BLaER1 treated with 17β-estradiol and CSF1 and Interleukin-3, amounts not matched to agents 10 nM and 100 nM (cell line): ENCODE results near the gene ZFYVE9.

Experiments used
- H3K27ac ChIP-seq, 11 experiments: shearing (Covaris generic); formaldehyde crosslinking; 2 replicates each; pipeline ENCODE4 v1.8.1; 2022
- H3K27me3 ChIP-seq, 11 experiments: shearing (Covaris generic); formaldehyde crosslinking; 2 replicates each; pipeline ENCODE4 v1.8.1; 2022
- H3K36me3 ChIP-seq, 11 experiments: shearing (Covaris generic); formaldehyde crosslinking; 2 replicates each; pipeline ENCODE4 v1.8.1; 2022
- H3K4me1 ChIP-seq, 10 experiments: shearing (Covaris generic); formaldehyde crosslinking; 2 replicates each; pipeline ENCODE4 v1.8.1; 2022
- H3K4me2 ChIP-seq, 11 experiments: shearing (Covaris generic); formaldehyde crosslinking; 2 replicates each; pipeline ENCODE4 v1.8.1; 2022
- H3K4me3 ChIP-seq, 10 experiments: shearing (Covaris generic); formaldehyde crosslinking; 2 replicates each; pipeline ENCODE4 v1.8.1; 2022
- H3K9ac ChIP-seq, 11 experiments: shearing (Covaris generic); formaldehyde crosslinking; 2 replicates each; pipeline ENCODE4 v1.8.1; 2022
- H3K9me3 ChIP-seq, 11 experiments: shearing (Covaris generic); formaldehyde crosslinking; replicated peaks in 1 of 11; 2 replicates each; pipeline ENCODE4 v1.8.1; 2022
- H4K20me1 ChIP-seq, 11 experiments: shearing (Covaris generic); formaldehyde crosslinking; 2 replicates each; pipeline ENCODE4 v1.8.1; 2022
- Cebpa-rat ChIP-seq, 11 experiments: shearing (Covaris generic); IDR thresholded peaks; 2 replicates each; pipeline ENCODE4 v1.8.1; 2022

Gene ZFYVE9

GRCh38 chr1:52119301-52120079 is 22.4 kb upstream of the ZFYVE9 start:
- H3K9me3 ChIP-seq: no peaks in the 10 kb centered on the region
- H3K27ac ChIP-seq: no peak overlapping the region
- H3K4me2 ChIP-seq: no peak overlapping the region
- TF ChIP-seq Cebpa-rat (IDR thresholded peaks at IDR 0.05): no peak
- H3K9ac ChIP-seq: no peak overlapping the region
- no peak overlapping the region for H3K4me3 ChIP-seq
- no peaks in the 10 kb centered on the region for H3K27me3 ChIP-seq
- H3K4me1 ChIP-seq: peaks cover 0 to 8% (median 6%) of the 10 kb centered on the region in 10 experiments; a peak in 10 of 20 replicates
- no peaks in the 10 kb centered on the region for H3K36me3 ChIP-seq
- H4K20me1 ChIP-seq: no peaks in the 10 kb centered on the region

DNA sequence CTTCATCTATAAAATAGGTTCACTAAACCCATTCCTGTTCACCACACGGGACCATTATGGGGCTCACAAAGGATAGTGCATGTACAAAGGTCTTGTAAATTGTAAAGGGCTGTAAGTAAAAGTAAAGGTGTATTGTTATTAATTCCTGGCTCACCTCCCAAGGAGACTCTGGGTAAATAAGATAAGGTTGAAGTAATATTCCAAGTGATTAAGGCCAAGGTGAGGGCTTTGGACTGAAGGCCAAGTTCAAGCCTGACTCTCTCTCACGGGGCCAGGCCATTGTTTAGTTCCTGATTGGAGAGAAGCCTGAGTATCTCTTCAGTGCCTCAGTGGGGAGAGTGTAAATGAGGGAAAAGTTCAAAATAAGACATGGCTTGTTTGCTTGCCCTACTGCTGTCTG is 19.5 kb upstream of the ZFYVE9 start:
- Histone ChIP-seq H3K9ac (no peak overlapping the region), H3K9me3 (no peaks in the 10 kb centered on the region), H3K36me3 (no peaks in the 10 kb centered on the region), H3K4me3 (no peak overlapping the region), H3K4me2 (no peak overlapping the region), H3K27me3 (no peaks in the 10 kb centered on the region), H4K20me1 (no peaks in the 10 kb centered on the region), H3K27ac (no peak overlapping the region), H3K4me1 (peaks cover 0 to 15% (median 5%) of the 10 kb centered on the region in 10 experiments; a peak in 11 of 20 replicates)
- TF ChIP-seq Cebpa-rat (IDR thresholded peaks at IDR 0.05): no peak

DNA sequence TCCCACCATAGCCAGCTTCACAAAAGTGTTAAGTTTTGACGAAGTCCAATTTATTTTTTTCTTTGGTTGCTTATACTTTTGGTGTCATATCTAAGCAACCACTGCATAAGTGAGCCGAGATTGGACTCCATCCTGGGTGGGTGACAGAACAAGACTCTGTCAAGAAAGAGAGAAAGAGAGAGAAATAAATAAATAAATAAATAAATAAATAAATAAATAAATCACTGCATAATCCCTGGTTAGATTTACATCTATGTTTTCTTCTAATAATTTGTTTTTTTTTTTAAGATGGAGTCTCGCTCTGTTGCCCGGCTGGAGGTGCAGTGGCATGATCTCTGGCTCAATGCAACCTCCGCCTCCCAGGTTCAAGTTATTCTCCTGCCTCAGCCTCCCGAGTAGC is 18.3 kb upstream of the ZFYVE9 start:
- H3K4me1 ChIP-seq: peaks cover 0 to 8% (median 0%) of the 10 kb centered on the region in 10 experiments; a peak in 4 of 20 replicates
- no peak for TF ChIP-seq Cebpa-rat (IDR thresholded peaks at IDR 0.05)
- no peaks in the 10 kb centered on the region for H3K9me3 ChIP-seq
- no peak overlapping the region for H3K27ac ChIP-seq
- H3K27me3 ChIP-seq: no peaks in the 10 kb centered on the region
- H3K9ac ChIP-seq: no peak overlapping the region
- no peaks in the 10 kb centered on the region for H3K36me3 ChIP-seq
- no peak overlapping the region for H3K4me2 ChIP-seq
- H3K4me3 ChIP-seq: no peak overlapping the region
- H4K20me1 ChIP-seq: no peaks in the 10 kb centered on the region

DNA sequence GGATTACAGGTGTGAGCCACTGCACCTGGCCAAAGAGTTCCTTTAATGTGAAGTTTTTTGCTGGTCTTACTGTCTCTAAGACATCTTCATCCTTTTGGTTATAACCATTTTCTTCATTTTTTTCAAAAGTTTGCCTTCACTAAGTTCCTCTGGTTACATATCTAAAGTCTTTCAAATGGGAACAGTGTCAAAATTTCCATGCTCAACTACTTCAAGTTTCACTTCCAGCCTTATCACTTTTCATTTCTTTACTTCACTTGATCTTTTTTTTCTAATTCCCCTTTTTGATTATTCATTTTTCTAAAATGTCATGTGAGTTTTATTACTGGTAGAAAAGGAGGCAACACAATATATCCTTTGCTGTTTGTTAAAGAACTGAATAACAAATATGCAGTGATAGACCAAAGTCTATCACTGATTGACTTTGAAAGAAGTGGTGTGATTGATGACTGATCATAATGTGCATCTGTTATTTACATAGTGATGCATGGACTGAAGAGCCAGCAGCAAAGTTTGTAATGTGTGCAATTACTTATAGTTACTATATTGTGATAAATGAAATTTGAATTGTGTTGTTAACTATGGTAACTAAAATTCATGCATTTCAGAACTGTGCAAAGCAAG is 16.0 kb upstream of the ZFYVE9 start:
- Histone ChIP-seq H3K4me3 (no peak overlapping the region), H4K20me1 (no peaks in the 10 kb centered on the region), H3K9me3 (no peaks in the 10 kb centered on the region), H3K9ac (no peak overlapping the region), H3K27ac (no peak overlapping the region), H3K4me1 (peaks cover 0 to 8% (median 0%) of the 10 kb centered on the region in 10 experiments; a peak in 4 of 20 replicates), H3K27me3 (no peaks in the 10 kb centered on the region), H3K36me3 (no peaks in the 10 kb centered on the region), H3K4me2 (peak overlapping the region in 2 of 11 experiments; percentile 21 to 44; a peak in 2 of 22 replicates)
- TF ChIP-seq Cebpa-rat (IDR thresholded peaks at IDR 0.05): no peak

DNA sequence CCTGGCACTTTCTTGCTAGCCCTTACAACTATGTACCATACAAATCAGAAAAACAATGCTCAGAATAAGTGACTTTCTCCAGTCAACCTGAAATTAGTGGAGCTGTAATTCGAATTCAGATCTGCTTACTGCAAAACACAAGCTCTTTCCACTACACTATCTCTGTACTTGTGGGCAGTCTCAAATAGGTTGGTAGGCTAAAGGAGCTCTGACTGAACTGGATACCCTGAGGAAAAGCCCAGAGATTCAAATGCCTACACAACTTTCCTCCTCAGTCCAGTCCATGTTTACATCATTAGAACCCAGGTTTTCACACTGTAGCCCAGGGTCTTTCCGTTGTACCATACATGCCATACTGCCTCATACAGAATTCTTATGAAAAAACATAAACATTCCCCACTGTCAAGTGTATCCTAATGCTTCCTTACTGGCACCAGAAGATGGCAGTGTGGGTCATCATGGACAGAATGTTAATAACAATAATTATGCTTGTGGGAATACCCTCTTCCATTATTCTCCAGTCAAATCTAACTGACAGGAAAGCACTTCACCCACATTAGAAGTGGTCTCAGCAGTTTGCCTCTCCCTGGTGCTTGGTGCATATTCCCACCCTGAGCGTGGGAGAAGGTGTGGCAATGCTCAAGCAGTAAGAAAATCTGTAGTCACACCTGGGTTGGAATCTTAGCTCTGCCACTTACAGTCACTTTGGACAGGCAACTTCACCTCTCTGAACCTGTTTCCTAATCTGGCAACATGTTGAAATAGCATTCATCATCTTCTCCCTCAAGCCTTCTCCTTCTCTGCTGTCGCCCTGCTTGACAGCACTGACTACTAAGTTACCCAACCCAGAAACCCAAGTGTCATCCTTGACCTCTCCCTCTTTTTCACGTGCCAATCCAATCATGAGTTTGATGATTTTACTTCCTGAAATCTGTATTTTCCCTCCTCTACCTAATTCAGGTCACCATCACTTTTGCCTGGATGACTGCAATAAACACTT is 14.4 kb upstream of the ZFYVE9 start:
- Histone ChIP-seq H3K36me3 (no peaks in the 10 kb centered on the region), H3K9ac (no peak overlapping the region), H3K4me2 (no peak overlapping the region), H3K27ac (no peak overlapping the region), H3K4me1 (peaks cover 0 to 8% (median 0%) of the 10 kb centered on the region in 10 experiments; a peak in 4 of 20 replicates), H3K9me3 (no peaks in the 10 kb centered on the region), H3K27me3 (no peaks in the 10 kb centered on the region), H3K4me3 (no peak overlapping the region), H4K20me1 (no peaks in the 10 kb centered on the region)
- no peak for TF ChIP-seq Cebpa-rat (IDR thresholded peaks at IDR 0.05)

DNA sequence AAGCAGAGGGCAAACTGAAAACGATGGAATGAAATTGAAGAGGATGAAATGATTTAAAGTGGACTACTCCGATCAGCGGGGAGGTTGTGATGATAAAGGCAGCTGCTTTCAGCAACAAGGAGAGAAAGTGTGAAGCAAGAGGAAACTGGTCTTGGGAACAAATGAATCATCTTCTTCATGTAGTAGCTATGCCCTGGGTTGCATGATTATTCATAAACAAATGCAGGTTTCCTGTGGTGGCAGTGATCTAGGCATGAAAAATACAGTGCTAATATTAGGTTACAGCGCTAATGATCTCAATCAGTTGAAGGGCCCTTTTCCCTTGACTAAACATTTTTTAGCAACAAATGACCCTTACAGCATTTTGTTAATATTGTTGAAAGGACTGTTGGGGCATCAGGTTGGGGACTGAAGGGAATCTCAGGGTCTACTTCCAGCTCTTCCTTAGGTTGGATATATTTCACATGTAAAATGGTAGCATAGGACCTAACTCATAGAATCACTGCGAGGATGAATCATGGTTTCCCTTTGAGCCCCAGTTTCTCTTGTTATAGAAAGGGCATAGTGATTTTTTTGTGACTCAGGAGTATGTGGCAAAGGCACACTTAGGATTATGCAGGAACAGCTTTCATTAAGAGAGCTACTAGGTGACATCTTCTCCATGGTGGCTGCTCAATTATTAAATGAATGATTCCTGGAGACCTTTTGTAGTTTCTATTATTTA is 1.9 kb upstream of the ZFYVE9 start:
- H4K20me1 ChIP-seq: peaks cover 0 to 27% (median 11%) of the 10 kb centered on the region in 11 experiments; a peak in 11 of 22 replicates
- H3K27ac ChIP-seq: peak overlapping the region in 10 of 11 experiments; percentile 76 to 98 (median 94); a peak in 20 of 22 replicates
- H3K36me3 ChIP-seq: no peaks in the 10 kb centered on the region
- H3K4me2 ChIP-seq: peak overlapping the region; percentile 79 to 98 (median 93)
- H3K27me3 ChIP-seq: no peaks in the 10 kb centered on the region
- no peaks in the 10 kb centered on the region for H3K9me3 ChIP-seq
- peak overlapping the region in 3 of 10 experiments; percentile 1 to 29 (median 5); a peak in 3 of 20 replicates for H3K4me3 ChIP-seq
- TF ChIP-seq Cebpa-rat (IDR thresholded peaks at IDR 0.05): peak in 10 of 11 experiments; percentile 31 to 89 (median 66); a peak in 12 of 22 replicates
- peak overlapping the region in 10 of 11 experiments; percentile 22 to 98 (median 54); a peak in 18 of 22 replicates for H3K9ac ChIP-seq
- peaks cover 32 to 52% (median 43%) of the 10 kb centered on the region in 10 experiments for H3K4me1 ChIP-seq

DNA sequence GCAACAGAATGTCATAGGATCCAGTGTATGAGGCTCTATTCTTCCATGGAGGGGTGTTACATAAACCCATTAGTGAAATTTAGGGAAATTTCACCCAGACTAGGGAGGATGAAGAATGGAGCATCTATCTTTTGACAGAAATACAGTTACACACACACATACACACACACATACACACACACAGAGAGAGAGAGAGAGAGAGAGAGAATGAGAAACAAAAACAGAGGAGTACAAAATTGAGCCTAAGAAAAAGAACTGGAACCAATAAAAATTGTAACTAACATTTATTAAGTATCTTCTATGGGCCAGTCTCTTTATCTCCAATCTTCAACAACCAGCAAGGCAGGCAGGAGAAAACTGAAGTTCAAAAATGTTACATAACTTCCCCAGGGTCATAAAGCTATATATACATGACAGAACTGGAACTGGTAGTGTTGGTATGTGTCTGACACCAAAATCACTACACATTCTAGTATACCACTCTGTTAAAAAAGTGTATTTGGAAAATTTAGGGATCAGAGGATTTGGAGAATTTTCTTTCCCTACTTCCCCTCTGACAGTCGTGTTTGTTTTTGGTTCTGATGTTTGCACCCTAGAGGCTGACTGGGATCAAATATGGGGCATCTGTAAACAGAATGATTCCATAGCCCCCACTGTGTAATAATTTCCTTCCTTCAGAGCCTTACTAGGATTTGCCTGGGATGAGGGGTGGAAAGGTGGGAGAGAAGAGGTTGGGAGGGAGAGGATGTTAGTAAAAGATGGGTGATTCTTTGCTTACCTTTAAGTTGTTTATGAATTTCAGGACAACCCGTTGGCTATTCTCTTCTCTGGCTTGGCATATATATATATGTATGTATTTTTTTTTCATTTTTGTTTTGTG is 1.0 kb upstream of the ZFYVE9 start:
- no peak for TF ChIP-seq Cebpa-rat (IDR thresholded peaks at IDR 0.05)
- H3K27ac ChIP-seq: peak overlapping the region in 10 of 11 experiments; percentile 89 to 98 (median 94); a peak in 20 of 22 replicates

More for the DNA sequence above, 1.0 kb upstream of the ZFYVE9 start:
- peak overlapping the region; percentile 79 to 98 (median 93) for H3K4me2 ChIP-seq
- H3K9me3 ChIP-seq: no peaks in the 10 kb centered on the region
- H3K4me1 ChIP-seq: peaks cover 32 to 52% (median 43%) of the 10 kb centered on the region in 10 experiments
- no peaks in the 10 kb centered on the region for H3K27me3 ChIP-seq
- H3K9ac ChIP-seq: peak overlapping the region in 10 of 11 experiments; percentile 91 to 99 (median 97); a peak in 17 of 22 replicates
- no peaks in the 10 kb centered on the region for H3K36me3 ChIP-seq
- peaks cover 0 to 36% (median 20%) of the 10 kb centered on the region in 11 experiments; a peak in 11 of 22 replicates for H4K20me1 ChIP-seq
- H3K4me3 ChIP-seq: peak overlapping the region; percentile 86 to 99 (median 94); a peak in 17 of 20 replicates
